Kidney epithelial cell (primary cell): ENCODE data around the gene ZBTB32. TPM values are rescaled to one million over a fixed set of nuclear protein-coding genes. Genes with fewer than 3 reads are reported as not detected.

Source experiments
- DNase-seq: peaks from one replicate; pipeline ENCODE4 v3.0.0-alpha.2; 2010; ENCODE audit warnings: low read depth
- H3K27me3 ChIP-seq: 2 replicates; pipeline ENCODE4 v1.6.0; 2011; ENCODE audit warnings: low read length; ENCODE audit not compliant: control insufficient read depth, insufficient read depth
- H3K36me3 ChIP-seq: 2 replicates; pipeline ENCODE4 v1.5.1; 2011; ENCODE audit warnings: low read length; ENCODE audit not compliant: control insufficient read depth, insufficient read depth
- H3K4me3 ChIP-seq: 2 replicates; pipeline ENCODE4 v1.5.1; 2011; ENCODE audit warnings: low read depth, mild to moderate bottlenecking, control low read depth, low read length
- CTCF ChIP-seq: IDR thresholded peaks from 2 replicates; pipeline ENCODE4 v1.5.1; 2011; ENCODE audit warnings: mild to moderate bottlenecking, moderate library complexity, low read length, control low read depth, inconsistent platforms; ENCODE audit not compliant: insufficient read depth, poor library complexity, severe bottlenecking
- total RNA-seq: library from RNA; depleted of rRNA; stranded (reverse); fragments of >200 nt; gene quantifications from 2 replicates; pipeline ENCODE4 v1.2.3, GENCODE V29; 2015

The ZBTB32 gene
- total RNA-seq, 1 donor from 2014 or later = not detected

GRCh38 chr19:35716801-35717664, 12.7 kb downstream of the ZBTB32 start:
- Histone ChIP-seq H3K27me3 (no peaks in the 10 kb centered on the region), H3K36me3 (peaks cover 2% of the 10 kb centered on the region), H3K4me3 (peak overlapping the region; percentile 93)
- TF ChIP-seq CTCF = peak; percentile 96
- DNase-seq = peak; percentile 37

GRCh38 chr19:35717665-35718344, 13.4 kb downstream of the ZBTB32 start, which contains the start of gene KMT2B:
Gene KMT2B, plus strand, starts transcription at chr19:35718003. Its CDS starts 16 bp downstream, at chr19:35718019.
- H3K36me3 ChIP-seq = peaks cover 5% of the 10 kb centered on the region
- peak; percentile 77 for DNase-seq
- TF ChIP-seq CTCF = no peak
- peak within 1 kb of the TSS; percentile 93 for H3K4me3 ChIP-seq
- H3K27me3 ChIP-seq = no peaks in the 10 kb centered on the region

- no peak for DNase-seq
- Histone ChIP-seq H3K36me3 (peaks cover 5% of the 10 kb centered on the region), H3K27me3 (no peaks in the 10 kb centered on the region), H3K4me3 (peak overlapping the region; percentile 61)
- no peak for TF ChIP-seq CTCF
Observed at GRCh38 chr19:35718345-35719041, 14.1 kb downstream of the ZBTB32 start.

- H3K4me3 ChIP-seq = no peak overlapping the region
- no peak for DNase-seq
- TF ChIP-seq CTCF = no peak
- H3K36me3 ChIP-seq = peaks cover 5% of the 10 kb centered on the region
- H3K27me3 ChIP-seq = no peaks in the 10 kb centered on the region
Observed at GRCh38 chr19:35719402-35720162, 15.2 kb downstream of the ZBTB32 start.

- peaks cover 5% of the 10 kb centered on the region for H3K36me3 ChIP-seq
- TF ChIP-seq CTCF = no peak
Observed at GRCh38 chr19:35720163-35720524, 15.8 kb downstream of the ZBTB32 start.

More at GRCh38 chr19:35720163-35720524, 15.8 kb downstream of the ZBTB32 start:
- no peaks in the 10 kb centered on the region for H3K27me3 ChIP-seq
- no peak for DNase-seq
- H3K4me3 ChIP-seq = no peak overlapping the region
